ENCODE measurements around the gene SLC8A1. TPM values are rescaled to one million over a fixed set of nuclear protein-coding genes. Genes with fewer than 3 reads are reported as not detected.

Gene SLC8A1
- total and polyA plus RNA-seq, 2 of the 13 experiments (the other 11 are each of a cell fraction or from before 2014, with no cell fraction given) = not detected

DNA sequence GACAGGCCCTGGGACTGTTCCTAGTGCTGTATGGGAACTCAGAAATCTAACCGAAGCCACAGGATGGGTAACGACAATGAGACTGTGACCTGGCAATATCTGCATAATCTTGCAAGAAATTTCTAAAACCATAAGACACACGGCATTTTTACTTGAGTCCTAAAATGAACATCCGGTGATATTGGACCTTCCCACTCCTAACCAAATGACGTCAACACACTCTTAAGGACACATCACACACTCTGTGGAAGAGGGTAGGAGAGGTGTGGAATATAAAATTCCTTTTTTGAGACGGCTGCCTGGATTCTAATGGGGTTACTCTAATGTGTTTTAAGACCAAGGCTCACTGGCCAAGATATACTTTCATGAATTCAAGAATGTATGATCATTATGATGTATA is 195.9 kb downstream of the SLC8A1 start:
- WGBS (ENCODE audit: low lambda C conversion rate) = 9% methylated on average over 6 of the region's 6 CpGs
- CTCF ChIA-PET (ENCODE audit: low intra/inter-chr PET ratio, low total read pairs) = no interaction called here
- Histone ChIP-seq H3K4me2 (ENCODE audit: low read depth, low read length) (no peak overlapping the region), H2AFZ (ENCODE audit: low read length) (no peak overlapping the region), H3K27ac (ENCODE audit: extremely low read length, insufficient read depth, low read length) (no peak overlapping the region), H4K20me1 (ENCODE audit: insufficient read depth, low read length) (no peaks in the 10 kb centered on the region), H3K9ac (ENCODE audit: insufficient read depth, low read depth, low read length) (no peak overlapping the region), H3K79me2 (ENCODE audit: insufficient read depth, low read length) (no peaks in the 10 kb centered on the region), H3K36me3 (replicated peaks in 1 of 2; ENCODE audit: control insufficient read depth in 1 of 2, insufficient read depth in 2 of 2, low read length in 2 of 2) (no peaks in the 10 kb centered on the region), H3K9me3 (ENCODE audit: low read length) (no peaks in the 10 kb centered on the region), H3K4me1 (ENCODE audit: insufficient read depth, low read length) (no peaks in the 10 kb centered on the region), H3K27me3 (ENCODE audit: control insufficient read depth in 1 of 2, insufficient read depth in 2 of 2, low read length in 2 of 2) (no peaks in the 10 kb centered on the region), H3K4me3 (replicated peaks in 1 of 3; ENCODE audit: insufficient read depth in 1 of 3, low read depth in 2 of 3, low read length in 3 of 3) (no peak overlapping the region)
- TF ChIP-seq U2AF2 (IDR thresholded peaks at IDR 0.05; ENCODE audit: low read depth, low read length) (no peak), ATAD3A (CRISPR knock-in tag; IDR thresholded peaks at IDR 0.05) (no peak), ATF7 (IDR thresholded peaks at IDR 0.05) (peak; percentile 76), ATF7 (CRISPR knock-in tag; IDR thresholded peaks at IDR 0.05) (no peak), CREB1 (IDR thresholded peaks at IDR 0.05) (peak; percentile 75), CREB1 (CRISPR knock-in tag; IDR thresholded peaks at IDR 0.05) (no peak)
- TF ChIP-seq, protein P1, sequence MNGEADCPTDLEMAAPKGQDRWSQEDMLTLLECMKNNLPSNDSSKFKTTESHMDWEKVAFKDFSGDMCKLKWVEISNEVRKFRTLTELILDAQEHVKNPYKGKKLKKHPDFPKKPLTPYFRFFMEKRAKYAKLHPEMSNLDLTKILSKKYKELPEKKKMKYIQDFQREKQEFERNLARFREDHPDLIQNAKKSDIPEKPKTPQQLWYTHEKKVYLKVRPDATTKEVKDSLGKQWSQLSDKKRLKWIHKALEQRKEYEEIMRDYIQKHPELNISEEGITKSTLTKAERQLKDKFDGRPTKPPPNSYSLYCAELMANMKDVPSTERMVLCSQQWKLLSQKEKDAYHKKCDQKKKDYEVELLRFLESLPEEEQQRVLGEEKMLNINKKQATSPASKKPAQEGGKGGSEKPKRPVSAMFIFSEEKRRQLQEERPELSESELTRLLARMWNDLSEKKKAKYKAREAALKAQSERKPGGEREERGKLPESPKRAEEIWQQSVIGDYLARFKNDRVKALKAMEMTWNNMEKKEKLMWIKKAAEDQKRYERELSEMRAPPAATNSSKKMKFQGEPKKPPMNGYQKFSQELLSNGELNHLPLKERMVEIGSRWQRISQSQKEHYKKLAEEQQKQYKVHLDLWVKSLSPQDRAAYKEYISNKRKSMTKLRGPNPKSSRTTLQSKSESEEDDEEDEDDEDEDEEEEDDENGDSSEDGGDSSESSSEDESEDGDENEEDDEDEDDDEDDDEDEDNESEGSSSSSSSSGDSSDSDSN (CRISPR knock-in tag; IDR thresholded peaks at IDR 0.05) = no peak
- intact Hi-C loops (cut with micrococcal nuclease; ENCODE audit: unreplicated experiment) = no loop called here
- DNase-seq (ENCODE audit: low spot score) (no peak), FAIRE-seq (no peak), ATAC-seq (no peak)
- in situ Hi-C loops (cut with HindIII; ENCODE audit: extremely low pct_ligation_motif_present, low pct_unique_long_range_greater_than_20kb) = no loop called here
- no TSS peak for BruUV-seq (replicated peaks)
- POLR2A ChIA-PET = no interaction called here

- no peaks in the 10 kb centered on the region for H4K20me1 ChIP-seq (ENCODE audit: insufficient read depth, low read length)
- no peak overlapping the region for H2AFZ ChIP-seq (ENCODE audit: low read length)
- no peak overlapping the region for H3K4me2 ChIP-seq (ENCODE audit: low read depth, low read length)
- H3K9me3 ChIP-seq (ENCODE audit: low read length) = no peaks in the 10 kb centered on the region
- no peak overlapping the region for H3K27ac ChIP-seq (ENCODE audit: extremely low read length, insufficient read depth, low read length)
- H3K9ac ChIP-seq (ENCODE audit: insufficient read depth, low read depth, low read length) = no peak overlapping the region
- no TSS peak for BruUV-seq (replicated peaks)
- H3K36me3 ChIP-seq (replicated peaks in 1 of 2; ENCODE audit: control insufficient read depth in 1 of 2, insufficient read depth in 2 of 2, low read length in 2 of 2) = no peaks in the 10 kb centered on the region
- no peak overlapping the region for H3K4me3 ChIP-seq (replicated peaks in 1 of 3; ENCODE audit: insufficient read depth in 1 of 3, low read depth in 2 of 3, low read length in 3 of 3)
- no peaks in the 10 kb centered on the region for H3K79me2 ChIP-seq (ENCODE audit: insufficient read depth, low read length)
- intact Hi-C loops (cut with micrococcal nuclease; ENCODE audit: unreplicated experiment) (no loop called here), in situ Hi-C loops (cut with HindIII; ENCODE audit: extremely low pct_ligation_motif_present, low pct_unique_long_range_greater_than_20kb) (no loop called here)
- H3K4me1 ChIP-seq (ENCODE audit: insufficient read depth, low read length) = no peaks in the 10 kb centered on the region
- ATAC-seq (no peak), DNase-seq (ENCODE audit: low spot score) (no peak), FAIRE-seq (no peak)
- CTCF ChIA-PET (ENCODE audit: low intra/inter-chr PET ratio, low total read pairs) = no interaction called here
- no peaks in the 10 kb centered on the region for H3K27me3 ChIP-seq (ENCODE audit: control insufficient read depth in 1 of 2, insufficient read depth in 2 of 2, low read length in 2 of 2)
- POLR2A ChIA-PET = no interaction called here
- TF ChIP-seq CHD4 (IDR thresholded peaks at IDR 0.05; ENCODE audit: borderline replicate concordance, low read length) = no peak
- TF ChIP-seq HNRNPK (IDR thresholded peaks at IDR 0.05; ENCODE audit: low read depth, low read length, poor library complexity, severe bottlenecking) = no peak
- no peak for TF ChIP-seq CEBPB (IDR thresholded peaks at IDR 0.05; ENCODE audit: borderline replicate concordance, low read depth, low read length)
- no peak for TF ChIP-seq ZMAT5 (CRISPR knock-in tag; IDR thresholded peaks at IDR 0.05; ENCODE audit: borderline replicate concordance, low read depth)
- TF ChIP-seq RFX3 (CRISPR knock-in tag; IDR thresholded peaks at IDR 0.05) = no peak
- no peak for TF ChIP-seq ZNF510 (CRISPR knock-in tag; IDR thresholded peaks at IDR 0.05; ENCODE audit: low read depth)
- no peak for TF ChIP-seq THAP11 (CRISPR knock-in tag; IDR thresholded peaks at IDR 0.05)
- no peak for TF ChIP-seq ZNF24 (IDR thresholded peaks at IDR 0.05)
- no peak for TF ChIP-seq ZNF143 (CRISPR knock-in tag; IDR thresholded peaks at IDR 0.05)
- TF ChIP-seq, protein P2, sequence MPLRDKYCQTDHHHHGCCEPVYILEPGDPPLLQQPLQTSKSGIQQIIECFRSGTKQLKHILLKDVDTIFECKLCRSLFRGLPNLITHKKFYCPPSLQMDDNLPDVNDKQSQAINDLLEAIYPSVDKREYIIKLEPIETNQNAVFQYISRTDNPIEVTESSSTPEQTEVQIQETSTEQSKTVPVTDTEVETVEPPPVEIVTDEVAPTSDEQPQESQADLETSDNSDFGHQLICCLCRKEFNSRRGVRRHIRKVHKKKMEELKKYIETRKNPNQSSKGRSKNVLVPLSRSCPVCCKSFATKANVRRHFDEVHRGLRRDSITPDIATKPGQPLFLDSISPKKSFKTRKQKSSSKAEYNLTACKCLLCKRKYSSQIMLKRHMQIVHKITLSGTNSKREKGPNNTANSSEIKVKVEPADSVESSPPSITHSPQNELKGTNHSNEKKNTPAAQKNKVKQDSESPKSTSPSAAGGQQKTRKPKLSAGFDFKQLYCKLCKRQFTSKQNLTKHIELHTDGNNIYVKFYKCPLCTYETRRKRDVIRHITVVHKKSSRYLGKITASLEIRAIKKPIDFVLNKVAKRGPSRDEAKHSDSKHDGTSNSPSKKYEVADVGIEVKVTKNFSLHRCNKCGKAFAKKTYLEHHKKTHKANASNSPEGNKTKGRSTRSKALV (CRISPR knock-in tag; IDR thresholded peaks at IDR 0.05) = no peak
- TF ChIP-seq ZNF331 (CRISPR knock-in tag; IDR thresholded peaks at IDR 0.05) = no peak
These were observed 196.8 kb downstream of the SLC8A1 start for GRCh38 chr2:40255103-40255502.
